Liver (tissue), 9 donors: ENCODE data around the gene CDC6. TPM values are rescaled to one million over a fixed set of nuclear protein-coding genes. Genes with fewer than 3 reads are reported as not detected.

Experiments used
- DNase-seq: peaks from one replicate; pipeline ENCODE4 v3.0.0-alpha.2; 2017; ENCODE audit warnings: low spot score
- H3K27ac ChIP-seq, 2 donors: one replicate each; pipeline ENCODE4 v1.7.0; 2013; ENCODE audit warnings: inconsistent platforms in 2 of 2, low read length in 2 of 2, control low read depth in 1 of 2, low read depth in 1 of 2, mild to moderate bottlenecking in 1 of 2
- H3K27me3 ChIP-seq, 4 donors: one replicate each; pipeline versions ENCODE4 v1.6.1 to v1.7.0; 2013; ENCODE audit warnings: low read length in 3 of 4, inconsistent platforms in 1 of 4, mild to moderate bottlenecking in 1 of 4, moderate library complexity in 1 of 4; ENCODE audit not compliant: control insufficient read depth in 4 of 4, insufficient read depth in 4 of 4
- H3K36me3 ChIP-seq, 4 donors: one replicate each; pipeline versions ENCODE4 v1.6.1 to v1.7.0; 2013; ENCODE audit warnings: low read length in 3 of 4, mild to moderate bottlenecking in 3 of 4, low read depth in 1 of 4, moderate library complexity in 1 of 4; ENCODE audit not compliant: control insufficient read depth in 4 of 4, insufficient read depth in 3 of 4
- H3K4me1 ChIP-seq, 4 donors: one replicate each; pipeline versions ENCODE4 v1.6.1 to v1.7.0; 2013; ENCODE audit warnings: low read length in 3 of 4, mild to moderate bottlenecking in 3 of 4, moderate library complexity in 1 of 4; ENCODE audit not compliant: control insufficient read depth in 4 of 4, insufficient read depth in 4 of 4
- H3K4me3 ChIP-seq, 3 donors: one replicate each; pipeline versions ENCODE4 v1.6.1 to v1.7.0; 2013; ENCODE audit warnings: low read length in 3 of 3, control low read depth in 1 of 3, low read depth in 1 of 3, mild to moderate bottlenecking in 1 of 3
- H3K9ac ChIP-seq, 2 donors: one replicate each; pipeline ENCODE4 v1.7.0; 2013; ENCODE audit warnings: low read length in 2 of 2, mild to moderate bottlenecking in 2 of 2, moderate library complexity in 2 of 2, control low read depth in 1 of 2, low read depth in 1 of 2
- H3K9me3 ChIP-seq, 4 donors: one replicate each; pipeline versions ENCODE4 v1.6.1 to v1.7.0; 2013; ENCODE audit warnings: low read length in 3 of 4; ENCODE audit not compliant: control insufficient read depth in 4 of 4
- ATF3 ChIP-seq: IDR thresholded peaks from 2 replicates; pipeline ENCODE4 v1.6.1; 2016; ENCODE audit warnings: antibody characterized with exemption
- CTCF ChIP-seq: fragments of 150-350 bp; IDR thresholded peaks from 2 replicates; pipeline ENCODE4 v1.5.1; 2017; ENCODE audit warnings: improper control_type of control experiment, low read depth, low read length; ENCODE audit not compliant: missing input control
- FOXA1 ChIP-seq: IDR thresholded peaks from 2 replicates; pipeline ENCODE4 v1.6.1; 2016; ENCODE audit warnings: antibody characterized with exemption
- HNF4A ChIP-seq, 2 donors: conservative IDR thresholded peaks; 2 replicates each; pipeline ENCODE4 v1.6.1; 2016; ENCODE audit warnings: antibody characterized with exemption in 2 of 2, mild to moderate bottlenecking in 2 of 2
- HNF4G ChIP-seq: IDR thresholded peaks from 2 replicates; pipeline ENCODE4 v1.6.1; 2016; ENCODE audit warnings: antibody characterized with exemption
- JUND ChIP-seq, 2 donors: IDR thresholded peaks; 2 replicates each; pipeline ENCODE4 v1.6.1; 2016; ENCODE audit warnings: antibody characterized with exemption in 2 of 2
- MAX ChIP-seq: IDR thresholded peaks from 2 replicates; pipeline ENCODE4 v1.6.1; 2016; ENCODE audit warnings: antibody characterized with exemption
- RAD21 ChIP-seq, 2 donors: IDR thresholded peaks; 2 replicates each; pipeline ENCODE4 v1.6.1; 2016; ENCODE audit warnings: antibody characterized with exemption in 2 of 2, mild to moderate bottlenecking in 2 of 2
- REST ChIP-seq: IDR thresholded peaks from 2 replicates; pipeline ENCODE4 v1.6.1; 2016; ENCODE audit warnings: antibody characterized with exemption, mild to moderate bottlenecking
- RXRA ChIP-seq, 2 donors: IDR thresholded peaks; 2 replicates each; pipeline ENCODE4 v1.6.1; 2017 to 2018; ENCODE audit warnings: antibody characterized with exemption in 2 of 2, mild to moderate bottlenecking in 1 of 2
- SP1 ChIP-seq: IDR thresholded peaks from 2 replicates; pipeline ENCODE4 v1.6.1; 2018; ENCODE audit warnings: antibody characterized with exemption, mild to moderate bottlenecking
- YY1 ChIP-seq: IDR thresholded peaks from 2 replicates; pipeline ENCODE4 v1.6.1; 2016; ENCODE audit warnings: antibody characterized with exemption, mild to moderate bottlenecking
- ZBTB33 ChIP-seq: IDR thresholded peaks from 2 replicates; pipeline ENCODE4 v1.6.1; 2016; ENCODE audit warnings: antibody characterized with exemption
- WGBS: extraction: QIAGEN DNeasy Blood & Tissue Kit; methylation state at CpG from one replicate; pipeline ENCODE4 v1.1.7; 2013; 5-methylcytosine and 5-hydroxymethylcytosine counted together
- polyA plus RNA-seq, 2 donors: library from polyadenylated mRNA; stranded (reverse) in 1 of 2; unstranded in 1 of 2; fragments of 200-250 nt in 1 of 2; fragments of >200 nt in 1 of 2; fragmentation: Nextera tagmentation in 1 of 2; extraction: Ambion mirVana in 1 of 2; gene quantifications; one replicate each; pipeline versions ENCODE4 v1.2.1 to v1.2.3, GENCODE V29; 2013 to 2015
- total RNA-seq, 2 donors: library from RNA; depleted of rRNA; stranded (reverse); fragments of >200 nt; gene quantifications; one replicate each; pipeline ENCODE4 v1.2.3, GENCODE V29; 2014
- donor health status: healthy.
- donor health status: healthy.
- donor health status: healthy.
- donor health status: healthy.
- donor health status: healthy.

CDC6 gene
- total and polyA plus RNA-seq, 4 donors, result 0.54 to 16.5 (median 2.5) TPM

- WGBS, result 68% methylated on average over 4 of the region's 4 CpGs
- TF ChIP-seq MAX, result no peak
- TF ChIP-seq HNF4A (conservative IDR thresholded peaks at IDR 0.05), result peak in 1 of 2 donors; percentile 18
- TF ChIP-seq RXRA (IDR thresholded peaks at IDR 0.05), result peak; percentile 24 to 33
- Histone ChIP-seq H3K36me3 (no peaks in the 10 kb centered on the region), H3K9me3 (no peaks in the 10 kb centered on the region), H3K27ac (peak overlapping the region; percentile 19 to 63), H3K27me3 (no peaks in the 10 kb centered on the region), H3K9ac (no peak overlapping the region), H3K4me1 (peaks cover 44 to 88% (median 78%) of the 10 kb centered on the region in 4 donors), H3K4me3 (no peak overlapping the region)
- DNase-seq, result no peak
These were observed 25.4 kb downstream of the CDC6 start for GRCh38 chr17:40312893-40313667.

- Histone ChIP-seq H3K27me3 (no peaks in the 10 kb centered on the region), H3K4me1 (peaks cover 42 to 87% (median 74%) of the 10 kb centered on the region in 4 donors), H3K27ac (peak overlapping the region; percentile 19 to 63), H3K9me3 (no peaks in the 10 kb centered on the region), H3K36me3 (no peaks in the 10 kb centered on the region), H3K4me3 (no peak overlapping the region), H3K9ac (no peak overlapping the region)
- WGBS, result 54% methylated on average over 7 of the region's 7 CpGs
- TF ChIP-seq FOXA1 (no peak), YY1 (no peak), ATF3 (no peak), RAD21 (IDR thresholded peaks at IDR 0.05) (no peak), ZBTB33 (no peak), CTCF (no peak), JUND (IDR thresholded peaks at IDR 0.05) (no peak), REST (no peak), RXRA (IDR thresholded peaks at IDR 0.05) (no peak), HNF4G (no peak), HNF4A (conservative IDR thresholded peaks at IDR 0.05) (no peak), MAX (no peak), SP1 (no peak)
- no peak for DNase-seq
These were observed 26.2 kb downstream of the CDC6 start for GRCh38 chr17:40313668-40314583.
